Kidney glomerular epithelial cell (primary cell): ENCODE measurements around the gene PSG2.
A peak's percentile ranks its signal among the peaks of the same experiment; 100 is the strongest.
"Not testable (repeated sequence)": the region's sequence is repeated elsewhere in the genome, so short reads cannot be mapped to it uniquely, and the experiment has no call there.

Experiments
- DNase-seq: peaks from one replicate; lab custom pipeline; 2025; lab: John Stamatoyannopoulos, UW

PSG2 gene

DNA sequence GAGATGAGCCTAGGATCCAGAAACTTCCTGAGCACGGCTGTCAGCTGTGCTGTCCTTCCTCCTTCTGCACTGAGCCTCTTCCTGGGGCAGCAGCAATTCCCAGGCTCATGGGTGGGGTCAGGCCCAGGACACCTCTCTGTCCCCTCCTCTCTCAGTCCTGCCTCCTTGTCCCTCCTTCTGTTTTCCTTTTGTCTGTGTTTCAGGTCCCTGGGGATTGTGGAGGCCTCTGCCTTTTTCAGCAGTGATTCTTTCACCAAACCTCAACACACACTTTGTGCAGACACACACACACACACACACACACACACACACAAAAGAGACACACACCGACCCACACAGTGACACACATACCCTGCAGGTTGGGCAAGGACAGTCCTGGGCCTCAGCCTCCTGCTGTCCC is at the start of gene PSG2:
Gene PSG2, minus strand, starts transcription at position 101 of the 400 bp plus-strand sequence. CDS start 132 bp downstream, outside the sequence.
- DNase-seq, result not testable (repeated sequence)

DNA sequence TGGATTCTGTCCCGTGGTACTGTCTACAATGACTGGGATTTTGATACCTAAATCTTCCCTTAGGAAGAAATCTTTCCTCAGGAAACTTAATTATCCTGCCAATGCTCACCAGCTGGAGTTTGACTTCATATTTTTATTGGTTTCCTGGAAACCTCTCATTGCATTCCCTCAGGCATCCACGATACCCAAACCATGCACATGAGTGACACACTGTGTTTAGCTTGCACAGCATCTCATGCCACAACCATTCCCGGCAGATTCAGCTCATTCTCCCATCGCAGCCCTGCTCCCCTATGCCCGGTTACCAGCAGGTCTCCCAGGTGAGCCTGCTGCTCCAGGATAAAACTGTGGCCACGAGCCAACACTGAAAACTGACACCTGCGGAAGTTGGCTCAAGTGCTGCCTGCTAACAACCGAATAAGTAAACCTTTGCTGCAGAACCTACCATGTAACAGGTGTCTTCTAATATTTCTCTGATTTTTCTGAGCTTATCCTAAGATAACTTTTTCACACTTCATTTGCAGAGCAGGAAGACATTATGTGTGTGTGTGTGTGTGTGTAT is 48.9 kb upstream of the PSG2 start:
- not testable (repeated sequence) for DNase-seq

DNA sequence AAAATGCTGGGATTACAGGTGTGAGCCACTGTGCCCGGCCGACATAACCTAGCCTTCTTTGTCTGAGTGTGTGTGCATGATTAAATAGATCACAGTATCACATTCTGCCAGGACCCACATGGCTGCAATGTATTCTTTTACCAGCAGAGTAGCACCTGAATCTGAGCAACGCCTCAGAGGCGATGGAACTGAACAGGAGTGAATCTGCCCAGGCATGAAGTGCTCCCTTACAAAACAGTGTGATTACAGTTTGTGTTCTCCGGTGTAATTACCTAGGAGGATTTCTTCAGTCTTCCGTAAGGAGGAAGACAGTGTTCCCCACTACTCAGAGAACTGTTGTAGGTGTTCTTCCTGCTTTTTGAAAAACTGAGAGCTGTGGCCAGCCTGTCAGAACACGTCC is 46.7 kb upstream of the PSG2 start:
- DNase-seq, result not testable (repeated sequence)

DNA sequence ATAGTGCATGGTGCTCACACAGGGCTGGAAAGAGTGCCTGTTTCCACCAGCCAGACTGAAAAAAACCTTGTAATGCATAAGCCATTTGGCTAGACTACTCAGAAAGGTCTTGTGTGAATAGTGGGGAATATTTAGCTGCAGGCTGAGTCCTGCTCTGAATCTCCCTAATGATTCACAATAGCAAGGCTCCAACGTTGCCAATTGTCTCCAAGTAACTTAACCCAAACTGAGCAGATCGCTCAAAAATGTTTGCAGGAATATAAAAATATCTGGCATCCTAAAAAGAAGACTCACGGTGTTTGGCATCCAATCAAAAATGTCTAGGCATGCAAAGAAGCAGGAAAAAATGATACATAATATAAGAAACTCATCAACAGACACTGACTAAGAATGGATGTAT is 44.8 kb upstream of the PSG2 start:
- not testable (repeated sequence) for DNase-seq

DNA sequence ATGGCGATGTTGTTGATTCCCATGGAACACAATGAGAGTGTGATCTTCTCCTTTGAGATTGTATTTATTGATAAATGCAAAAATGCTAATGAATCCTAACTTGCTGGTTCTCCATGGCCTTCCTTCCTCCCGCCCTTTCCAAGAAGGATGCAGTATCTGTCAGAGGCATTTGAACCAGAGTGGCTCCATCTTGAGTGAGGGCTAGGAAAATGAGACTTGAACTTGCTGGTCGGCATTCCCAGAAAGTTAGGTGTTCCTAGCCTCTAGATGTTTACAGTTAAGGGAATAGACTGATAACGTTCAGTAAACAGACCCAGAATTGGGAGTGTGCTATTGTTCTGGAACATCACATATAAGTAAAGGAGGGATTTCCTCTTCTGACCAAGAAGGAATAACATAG is 44.2 kb upstream of the PSG2 start:
- DNase-seq, result no peak

DNA sequence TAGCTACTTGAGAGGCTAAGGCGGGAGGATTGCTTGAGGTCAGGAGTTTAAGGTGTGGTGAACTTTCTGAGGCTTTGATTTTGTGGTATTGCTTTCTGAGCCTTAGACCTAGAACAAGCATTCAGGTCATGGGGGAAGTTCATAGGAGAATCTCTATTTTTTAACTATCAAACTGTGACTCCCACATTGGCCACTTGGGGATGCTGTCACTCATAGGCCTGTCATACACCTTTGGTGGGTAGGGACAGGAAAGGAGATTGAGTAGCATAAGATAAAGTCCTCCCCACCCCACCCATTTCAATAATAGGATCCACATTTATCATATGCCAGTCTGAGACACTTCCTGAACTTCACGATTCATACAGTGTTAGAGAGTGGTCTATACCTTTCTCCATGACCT is 41.9 kb upstream of the PSG2 start:
- DNase-seq, result no peak

DNA sequence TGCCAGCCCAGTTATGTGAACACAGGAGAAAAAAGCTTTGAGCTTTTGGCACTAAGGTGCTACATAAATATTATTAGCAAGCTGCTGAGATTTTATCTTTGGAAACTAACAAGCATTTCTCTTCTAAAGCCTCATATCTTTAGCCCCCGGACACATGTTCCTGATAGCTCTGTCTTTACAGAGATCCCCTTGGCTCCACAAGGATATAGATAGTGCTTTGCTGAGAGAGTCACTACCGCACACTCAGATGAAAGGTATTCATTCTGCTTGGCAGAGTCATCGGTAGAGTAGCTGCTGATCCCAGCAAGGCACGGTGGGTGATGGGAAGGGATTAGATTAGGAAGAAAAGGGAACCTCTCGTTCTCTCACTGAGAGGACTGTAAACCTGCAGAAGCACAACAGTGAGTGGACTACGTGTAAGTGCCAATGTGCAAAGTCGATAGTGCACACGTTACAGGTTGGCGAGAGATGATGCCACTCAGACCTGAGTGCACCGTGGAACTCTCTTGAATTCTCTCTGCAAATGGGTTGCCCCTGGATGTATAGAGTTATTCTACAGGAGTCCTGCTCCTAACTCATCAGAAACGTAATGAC is 38.0 kb upstream of the PSG2 start:
- DNase-seq, result not testable (repeated sequence)

DNA sequence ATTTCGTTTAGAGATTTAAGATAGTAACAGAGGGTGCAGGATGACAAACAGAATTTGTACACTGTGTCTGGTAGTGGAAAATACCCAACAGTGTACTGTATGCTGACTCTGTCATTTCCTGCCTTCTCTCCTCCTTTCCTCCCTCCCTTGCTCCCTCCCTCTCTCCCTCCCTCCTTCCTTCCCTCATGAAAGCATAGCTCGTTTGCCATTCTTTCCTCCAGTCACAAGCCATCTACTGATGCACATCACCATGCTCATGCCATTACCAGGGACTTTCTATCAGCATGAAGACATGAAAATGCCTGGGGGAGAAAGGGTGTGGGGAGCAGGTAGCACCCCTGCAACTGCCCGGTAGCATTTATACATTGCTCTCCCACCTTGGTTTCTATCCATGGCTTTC is 37.0 kb upstream of the PSG2 start:
- not testable (repeated sequence) for DNase-seq

DNA sequence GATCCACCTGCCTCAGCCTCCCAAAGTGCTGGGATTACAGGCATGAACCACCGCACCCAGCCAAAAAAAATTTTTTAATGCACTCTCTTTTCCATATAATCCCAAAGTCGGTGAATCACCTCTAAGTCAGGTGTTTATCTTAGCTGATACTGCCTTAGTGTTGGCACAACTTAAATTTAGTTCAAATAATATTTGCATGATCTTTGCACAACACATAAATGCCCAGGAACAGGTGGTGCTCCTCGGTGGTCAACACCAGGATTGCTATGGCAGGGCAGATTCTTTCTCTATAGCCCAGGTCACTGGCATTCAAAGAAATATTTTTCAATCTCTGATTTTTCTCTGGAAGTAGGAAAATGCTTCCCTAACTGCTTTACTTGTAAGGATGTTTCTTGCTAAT is 33.9 kb upstream of the PSG2 start:
- DNase-seq, result not testable (repeated sequence)

DNA sequence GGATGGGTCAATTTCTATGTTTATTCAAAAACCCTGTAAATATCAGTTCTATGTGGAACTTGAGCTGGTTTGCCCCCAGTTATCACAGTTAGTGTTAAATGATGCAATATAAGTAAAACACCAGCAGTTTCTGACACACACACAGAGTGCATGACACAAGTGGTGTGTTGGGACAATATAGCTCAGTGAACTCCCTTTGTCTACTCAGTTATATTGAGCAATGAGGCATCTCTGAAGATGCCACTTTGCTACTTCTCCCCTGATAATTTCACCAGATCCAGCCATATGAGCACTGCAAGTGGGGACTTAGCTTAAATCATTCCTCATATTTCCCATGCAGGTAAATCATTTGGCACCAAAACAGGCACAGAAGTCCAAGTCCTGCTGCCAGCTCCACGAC is 33.0 kb upstream of the PSG2 start:
- DNase-seq, result not testable (repeated sequence)

DNA sequence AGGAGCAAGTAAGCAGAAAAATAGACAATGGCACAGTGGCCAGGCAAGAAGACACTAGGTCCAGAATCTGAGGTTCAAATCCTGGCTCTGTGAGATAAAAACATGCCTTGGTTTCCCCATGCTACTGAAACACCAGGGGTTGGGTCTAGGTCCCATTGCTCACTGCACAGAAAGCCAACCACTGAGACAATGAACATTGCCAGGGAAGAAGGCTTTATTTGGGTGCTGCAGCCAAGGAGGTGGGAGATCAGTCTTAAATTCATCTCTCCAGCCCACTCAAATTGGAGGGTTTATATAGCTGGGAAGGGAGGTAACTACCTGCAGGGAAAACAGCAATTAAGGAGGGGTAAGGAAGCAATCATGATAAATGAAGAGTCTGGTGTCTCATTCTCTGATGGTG is 32.6 kb upstream of the PSG2 start:
- DNase-seq, result not testable (repeated sequence)

DNA sequence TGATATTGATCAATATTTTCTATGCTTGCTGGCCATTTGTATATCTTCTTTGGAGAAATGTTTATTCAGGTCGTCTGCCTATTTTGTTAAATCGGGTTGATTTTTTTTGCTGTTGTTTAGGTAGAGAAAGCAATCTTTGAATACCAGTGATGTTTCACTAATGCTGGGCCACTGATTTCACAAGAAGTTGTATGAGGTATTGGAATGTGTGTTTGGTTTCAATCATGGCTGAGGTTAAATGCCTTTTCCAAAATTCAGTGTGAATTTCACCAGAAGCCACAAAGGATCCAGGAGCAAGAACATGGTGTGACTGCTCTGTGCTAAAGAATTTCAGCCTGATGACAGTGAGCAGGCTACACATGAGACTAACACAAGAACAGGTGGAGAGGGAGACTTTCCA is 32.1 kb upstream of the PSG2 start:
- DNase-seq, result not testable (repeated sequence)

DNA sequence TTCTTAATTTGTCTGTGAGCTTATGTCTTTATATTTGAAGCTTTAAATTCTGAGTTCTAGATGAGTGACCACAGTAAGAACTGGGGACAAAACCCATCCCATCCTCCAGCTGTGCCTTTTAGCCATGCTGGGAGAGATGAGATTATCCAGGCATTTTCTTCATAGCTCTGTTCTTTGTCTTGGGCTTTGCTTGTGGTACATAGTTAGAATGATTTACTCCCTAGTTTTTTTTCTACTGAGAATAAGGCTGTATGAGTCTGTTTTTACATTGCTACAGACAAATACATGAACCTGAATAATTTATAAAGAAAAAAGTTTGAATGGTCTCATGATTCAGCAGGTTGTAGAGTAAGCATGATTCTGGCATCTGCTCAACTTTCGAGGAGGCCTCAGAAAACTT is 24.9 kb upstream of the PSG2 start:
- not testable (repeated sequence) for DNase-seq

DNA sequence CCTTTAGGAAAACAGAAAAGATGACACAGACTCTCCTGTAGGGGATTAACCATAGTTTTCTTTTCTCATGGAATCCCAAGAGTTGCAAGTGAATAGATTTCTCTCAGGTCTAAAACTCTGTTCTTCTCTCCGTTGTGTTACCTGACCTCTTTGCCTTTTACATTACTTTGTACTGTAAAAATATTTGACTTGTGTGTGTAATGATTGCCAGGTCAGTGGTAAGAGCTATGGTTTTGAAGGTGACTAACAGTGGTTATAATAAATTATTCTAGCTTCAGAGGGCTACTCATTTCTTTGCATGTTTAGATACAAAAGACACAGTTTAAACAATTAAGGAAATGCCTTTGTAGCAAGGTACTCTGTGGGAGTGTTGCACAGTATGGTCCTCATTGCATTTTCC is 23.0 kb upstream of the PSG2 start:
- no peak for DNase-seq

DNA sequence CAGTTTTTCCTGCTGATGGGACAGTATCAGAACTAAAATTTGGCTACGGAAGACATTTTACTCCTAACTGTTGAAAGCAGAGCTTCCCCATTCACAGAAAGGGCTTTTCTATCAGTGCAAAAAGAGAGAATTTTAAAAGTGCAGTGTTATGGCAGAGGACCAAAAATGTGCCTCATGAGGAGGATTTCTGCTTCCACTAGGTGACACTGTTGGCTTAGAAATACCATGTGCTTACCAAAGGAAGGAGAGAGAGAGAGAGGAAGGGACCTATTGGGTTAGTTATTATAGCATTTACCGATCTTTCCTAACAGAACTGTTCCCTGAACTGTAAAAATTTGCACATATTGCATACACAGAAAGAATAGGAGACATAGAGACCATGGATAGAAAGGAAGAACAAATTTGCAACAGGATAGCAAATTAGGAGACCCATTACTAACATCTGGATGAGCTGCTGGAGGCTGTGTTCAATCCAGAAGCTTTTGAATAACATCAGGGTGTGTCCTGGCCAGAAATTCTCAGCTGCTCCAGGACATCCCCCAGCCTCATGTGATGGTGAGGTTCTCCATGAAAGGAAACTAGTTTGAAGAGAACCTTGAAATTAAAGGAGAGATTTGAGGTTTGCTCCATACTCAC is 21.8 kb upstream of the PSG2 start:
- DNase-seq, result not testable (repeated sequence)

DNA sequence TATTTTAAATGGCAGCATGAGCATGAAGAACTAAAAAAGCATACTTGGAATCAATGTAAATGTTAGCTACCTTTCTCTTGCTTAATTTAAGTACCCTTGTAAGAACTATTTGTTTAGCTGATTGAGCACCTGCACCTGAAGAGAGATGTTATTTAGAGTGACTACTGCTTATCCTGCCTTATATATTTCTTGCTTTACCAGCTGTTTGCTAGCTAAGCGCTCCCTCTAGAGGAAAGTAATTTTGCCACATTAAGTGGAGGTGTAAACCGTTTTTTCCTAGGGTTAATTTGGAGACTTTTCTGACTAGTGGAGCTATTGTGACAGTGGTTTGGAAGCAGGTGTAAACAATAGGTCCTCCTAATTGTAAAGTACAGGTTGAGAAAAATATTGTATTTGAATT is 19.4 kb upstream of the PSG2 start:
- DNase-seq, result no peak

DNA sequence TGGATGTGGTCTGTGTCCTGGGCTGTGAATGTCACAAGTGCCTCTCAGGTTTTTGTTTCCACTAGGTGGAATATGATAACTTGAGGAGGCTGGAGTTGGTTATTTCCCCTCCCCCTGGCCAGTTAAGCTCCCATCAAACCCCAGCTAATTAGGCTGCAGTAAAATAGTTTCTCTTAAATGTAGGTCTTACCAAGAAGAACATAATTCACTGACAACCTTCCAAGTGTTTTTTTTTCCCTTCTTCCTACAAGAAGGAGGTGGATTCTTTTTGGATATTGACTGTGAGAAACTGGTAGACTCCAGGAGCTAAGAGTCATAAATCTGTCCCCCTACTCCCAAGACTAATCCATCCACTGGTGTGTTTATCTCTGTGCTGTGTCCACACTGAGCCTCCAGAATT is 15.9 kb upstream of the PSG2 start:
- not testable (repeated sequence) for DNase-seq

DNA sequence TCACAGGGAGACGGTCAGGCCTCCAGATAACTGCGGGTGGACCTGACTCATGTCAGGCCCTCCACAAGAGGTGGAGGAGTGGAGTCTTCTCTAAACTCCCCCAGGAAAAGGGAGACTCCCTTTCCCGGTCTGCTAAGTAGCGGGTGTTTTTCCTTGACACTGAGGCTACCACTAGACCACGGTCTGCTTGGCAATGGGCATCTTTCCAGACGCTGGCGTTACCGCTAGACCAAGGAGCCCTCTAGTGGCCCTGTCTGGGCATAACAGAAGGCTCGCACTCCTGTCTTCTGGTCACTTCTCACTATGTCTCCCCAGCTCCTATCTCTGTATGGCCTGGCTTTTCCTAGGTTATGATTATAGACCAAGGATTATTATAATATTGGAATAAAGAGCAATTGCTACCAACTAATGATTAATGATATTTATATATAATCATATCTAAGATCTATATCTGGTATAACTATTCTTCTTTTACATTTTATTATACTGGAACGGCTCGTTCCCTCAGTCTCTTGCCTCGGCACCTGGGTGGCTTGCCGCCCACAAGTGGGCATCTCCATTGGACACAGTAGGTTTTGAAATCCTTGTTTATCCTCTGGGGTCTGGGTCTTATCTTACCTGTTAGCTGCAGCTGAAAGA is 5.3 kb upstream of the PSG2 start:
- DNase-seq, result peak; percentile 26

DNA sequence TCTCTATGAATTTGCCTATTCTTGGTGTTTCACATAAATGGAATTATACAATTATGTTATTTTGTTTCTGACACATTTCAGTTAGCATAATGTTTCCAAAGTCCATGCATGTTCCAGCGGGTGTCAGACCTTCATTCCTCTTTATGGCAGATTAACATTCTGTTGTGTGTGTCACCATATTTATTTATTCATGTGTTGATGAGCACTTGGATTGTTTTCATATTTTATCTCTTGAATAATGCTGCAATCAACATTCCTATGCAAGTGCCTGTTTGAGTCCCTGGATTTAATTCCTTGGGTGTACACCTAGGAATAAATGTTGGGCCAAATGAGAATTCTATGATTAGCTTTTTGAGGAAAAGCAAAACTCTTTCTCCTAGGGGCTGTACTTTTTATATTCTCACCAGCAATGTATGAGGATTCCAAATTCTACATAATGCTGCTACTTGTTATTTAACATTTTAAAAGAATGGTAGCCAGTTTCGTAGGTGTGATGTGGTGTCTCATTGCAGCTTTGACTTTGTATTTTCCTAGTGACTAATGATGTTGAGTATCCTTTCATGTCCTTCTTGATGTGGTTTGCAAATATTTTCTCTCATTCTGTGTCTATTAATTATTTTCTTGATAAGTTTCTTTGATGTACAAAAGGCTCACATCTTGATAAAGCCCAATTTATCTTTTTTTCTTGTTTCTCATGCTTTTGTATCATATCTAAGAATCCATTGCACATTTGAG is 3.5 kb upstream of the PSG2 start:
- DNase-seq, result peak; percentile 42

DNA sequence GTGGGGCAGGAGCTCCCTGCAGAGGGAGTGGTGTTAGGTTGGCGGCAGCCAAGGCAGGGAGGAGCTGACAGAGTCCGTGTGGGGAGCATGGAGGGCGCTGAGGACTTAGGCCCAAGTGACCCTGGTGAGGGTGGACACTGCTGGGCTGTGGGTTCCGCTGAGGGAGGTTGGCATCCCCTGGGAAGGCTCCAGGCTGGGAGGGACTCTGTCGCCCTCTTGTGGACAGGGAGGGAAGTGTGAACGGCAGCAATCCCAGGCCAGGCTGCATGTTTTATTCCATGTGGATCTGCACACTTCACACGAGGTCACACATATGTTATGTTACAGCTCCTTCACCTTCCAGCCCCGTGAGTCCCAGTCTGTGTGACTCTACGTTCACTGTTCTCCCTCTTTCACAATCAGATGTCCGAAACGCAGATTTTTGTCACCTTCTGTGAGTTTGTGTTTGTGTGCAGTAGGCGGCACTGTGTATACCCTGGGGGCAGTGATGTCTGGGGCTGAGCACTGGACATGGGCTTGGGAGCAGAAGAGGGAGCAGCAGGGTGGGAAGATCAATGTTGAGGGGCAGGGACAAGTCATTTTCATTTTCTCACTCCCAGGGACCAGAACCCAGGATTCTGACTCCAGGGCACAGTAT is 1.8 kb upstream of the PSG2 start:
- not testable (repeated sequence) for DNase-seq

DNA sequence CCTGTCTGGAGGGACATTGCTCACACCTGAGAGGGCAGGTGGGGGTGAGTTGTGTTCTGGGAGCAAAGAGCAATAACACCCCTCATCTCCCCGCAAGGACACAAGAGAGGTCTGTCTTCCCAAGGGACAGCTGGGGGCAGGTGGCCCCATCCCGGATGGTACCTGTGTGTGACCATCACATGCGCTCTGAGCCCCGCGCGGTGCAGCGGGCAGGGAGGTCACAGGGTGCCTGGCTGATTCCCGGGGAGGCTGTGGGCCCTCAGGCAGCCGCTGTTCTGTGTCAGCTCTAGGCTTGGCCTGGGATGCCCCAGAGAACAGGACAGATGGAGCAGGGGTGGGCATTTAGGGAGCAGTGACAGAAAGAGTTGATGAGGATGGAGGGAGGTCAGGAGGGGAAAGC is 1.2 kb upstream of the PSG2 start:
- DNase-seq, result not testable (repeated sequence)

DNA sequence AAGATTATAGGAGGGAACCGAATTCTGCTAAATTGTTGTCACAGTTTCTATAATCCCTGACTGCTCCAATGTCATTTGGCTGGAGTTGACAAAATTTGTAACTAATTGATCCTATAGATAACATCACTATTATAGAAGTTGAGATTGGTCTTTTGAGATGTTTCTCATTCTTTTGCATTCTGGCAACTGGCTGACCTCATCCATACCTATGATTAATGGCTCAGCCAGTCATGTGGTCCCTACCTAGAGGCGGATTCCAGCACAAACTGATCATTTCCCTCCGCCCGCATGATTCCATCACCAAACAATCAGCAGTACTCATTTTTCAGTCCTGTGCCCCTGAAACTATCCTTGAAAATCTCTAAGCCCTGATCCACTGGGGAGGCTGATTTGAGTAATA is 4.2 kb downstream of the PSG2 start:
- DNase-seq, result no peak
